GM15510 (cell line): Measurements from ENCODE around the gene ANKK1.

Experiments
- POLR2A ChIP-seq: IDR thresholded peaks from 3 replicates; pipeline ENCODE4 v1.6.1; 2011; ENCODE audit warnings: borderline replicate concordance; ENCODE audit not compliant: insufficient read length; ENCODE audit errors: extremely low read depth

ANKK1 gene

GRCh38 chr11:113387605-113388211, at the start of gene ANKK1:
ANKK1 (plus strand) TSS chr11:113387779; CDS start chr11:113387885, 106 bp downstream.
- no peak for TF ChIP-seq POLR2A

- no peak for TF ChIP-seq POLR2A
Measured at GRCh38 chr11:113338730-113339129, 48.8 kb upstream of the ANKK1 start.

- no peak for TF ChIP-seq POLR2A
Measured at GRCh38 chr11:113339929-113340589, 47.5 kb upstream of the ANKK1 start.

- TF ChIP-seq POLR2A = no peak
Measured at GRCh38 chr11:113341388-113342165, 46.0 kb upstream of the ANKK1 start.

GRCh38 chr11:113345978-113346377, 41.6 kb upstream of the ANKK1 start:
- TF ChIP-seq POLR2A = no peak

GRCh38 chr11:113349528-113349927, 38.1 kb upstream of the ANKK1 start:
- no peak for TF ChIP-seq POLR2A

GRCh38 chr11:113350336-113351067, 37.1 kb upstream of the ANKK1 start:
- TF ChIP-seq POLR2A = no peak

GRCh38 chr11:113351068-113351450, 36.5 kb upstream of the ANKK1 start:
- TF ChIP-seq POLR2A = no peak

- TF ChIP-seq POLR2A = no peak
Measured at GRCh38 chr11:113351480-113351879, 36.1 kb upstream of the ANKK1 start.

GRCh38 chr11:113356203-113356602, 31.4 kb upstream of the ANKK1 start:
- no peak for TF ChIP-seq POLR2A

- no peak for TF ChIP-seq POLR2A
Measured at GRCh38 chr11:113363406-113363805, 24.2 kb upstream of the ANKK1 start.

GRCh38 chr11:113363996-113364641, 23.5 kb upstream of the ANKK1 start:
- no peak for TF ChIP-seq POLR2A

GRCh38 chr11:113365895-113366294, 21.7 kb upstream of the ANKK1 start:
- no peak for TF ChIP-seq POLR2A

GRCh38 chr11:113369411-113369810, 18.2 kb upstream of the ANKK1 start:
- TF ChIP-seq POLR2A = no peak
